VCaP (cell line): ENCODE results near the gene CSNK2A1.

Experiments used
- H3K27ac ChIP-seq: fragments of 450-650 bp; 2 replicates; pipeline ENCODE4 v1.5.1; 2017
- CTCF ChIP-seq: fragments of 450-650 bp; conservative IDR thresholded peaks from 2 replicates; pipeline ENCODE4 v1.5.1; 2017; ENCODE audit warnings: mild to moderate bottlenecking, moderate library complexity

CSNK2A1 gene

GRCh38 chr20:427849-428657 lies 115.5 kb downstream of the CSNK2A1 start:
- no peak for TF ChIP-seq CTCF
- peak overlapping the region; percentile 3; the same call in 1 of the 2 replicates for H3K27ac ChIP-seq

- TF ChIP-seq CTCF = no peak
- H3K27ac ChIP-seq = peak overlapping the region; percentile 3; the same call in 1 of the 2 replicates
Measured at GRCh38 chr20:427401-427800, 116.2 kb downstream of the CSNK2A1 start.

- TF ChIP-seq CTCF = no peak
- H3K27ac ChIP-seq = no peak overlapping the region
Measured at GRCh38 chr20:426566-426965, 117.0 kb downstream of the CSNK2A1 start.
